Stimulated activated CD8-positive, alpha-beta memory T cell treated with anti-CD3 and anti-CD28 coated beads, Interleukin-4, amount 100 ng/mL, for 48 hours (primary cell): ENCODE measurements around the gene PSMD2.
A peak's percentile ranks its signal among the peaks of the same experiment; 100 is the strongest.
"Not testable (repeated sequence)": the region's sequence is repeated elsewhere in the genome, so short reads cannot be mapped to it uniquely, and the experiment has no call there.

Experiments used
- DNase-seq: peaks from one replicate; pipeline ENCODE4 v3.0.0-alpha.2; 2020

PSMD2 gene

DNA sequence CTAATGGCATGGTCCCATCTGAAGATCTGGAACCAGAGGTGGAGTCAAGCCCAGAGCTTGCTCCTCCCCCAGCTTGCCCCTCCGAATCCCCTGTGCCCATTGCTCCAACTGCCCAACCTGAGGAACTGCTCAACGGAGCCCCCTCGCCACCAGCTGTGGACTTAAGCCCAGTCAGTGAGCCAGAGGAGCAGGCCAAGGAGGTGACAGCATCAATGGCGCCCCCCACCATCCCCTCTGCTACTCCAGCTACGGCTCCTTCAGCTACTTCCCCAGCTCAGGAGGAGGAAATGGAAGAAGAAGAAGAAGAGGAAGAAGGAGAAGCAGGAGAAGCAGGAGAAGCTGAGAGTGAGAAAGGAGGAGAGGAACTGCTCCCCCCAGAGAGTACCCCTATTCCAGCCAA is 22.6 kb downstream of the PSMD2 start:
- DNase-seq, result no peak

DNA sequence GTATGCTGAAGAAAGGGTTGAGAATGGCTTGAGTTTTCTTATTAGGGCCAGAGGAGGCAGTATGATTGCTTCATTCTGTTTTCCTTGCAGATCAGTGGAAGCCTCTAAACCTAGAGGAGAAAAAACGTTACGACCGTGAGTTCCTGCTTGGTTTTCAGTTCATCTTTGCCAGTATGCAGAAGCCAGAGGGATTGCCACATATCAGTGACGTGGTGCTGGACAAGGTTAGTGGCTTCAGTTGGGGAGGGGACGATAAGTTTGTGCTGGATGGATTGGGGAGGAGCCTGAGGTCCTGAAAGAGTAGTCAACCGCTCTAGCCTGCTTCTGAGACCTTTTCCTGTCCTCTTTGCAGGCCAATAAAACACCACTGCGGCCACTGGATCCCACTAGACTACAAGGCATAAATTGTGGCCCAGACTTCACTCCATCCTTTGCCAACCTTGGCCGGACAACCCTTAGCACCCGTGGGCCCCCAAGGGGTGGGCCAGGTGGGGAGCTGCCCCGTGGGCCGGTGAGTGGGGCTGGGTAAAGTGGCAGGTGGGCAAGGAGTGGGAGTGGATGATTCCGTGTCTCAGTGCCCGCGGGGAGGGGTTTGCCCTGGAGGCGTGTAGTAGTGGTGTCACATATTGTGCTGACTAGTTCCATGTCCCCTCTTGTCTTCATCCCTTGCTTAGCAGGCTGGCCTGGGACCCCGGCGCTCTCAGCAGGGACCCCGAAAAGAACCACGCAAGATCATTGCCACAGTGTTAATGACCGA is 23.9 kb downstream of the PSMD2 start:
- no peak for DNase-seq

DNA sequence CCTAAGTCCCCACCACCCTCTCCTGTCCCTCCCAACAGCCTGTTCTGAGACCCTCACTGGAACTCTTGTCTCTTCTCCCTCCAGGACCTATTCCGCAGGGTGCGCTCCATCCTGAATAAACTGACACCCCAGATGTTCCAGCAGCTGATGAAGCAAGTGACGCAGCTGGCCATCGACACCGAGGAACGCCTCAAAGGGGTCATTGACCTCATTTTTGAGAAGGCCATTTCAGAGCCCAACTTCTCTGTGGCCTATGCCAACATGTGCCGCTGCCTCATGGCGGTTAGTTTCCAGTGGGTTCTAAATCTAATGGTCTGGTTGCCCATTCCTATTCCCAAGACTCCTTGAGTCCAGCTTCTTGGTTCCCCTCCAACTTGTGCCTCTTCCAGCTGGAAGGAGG is 24.7 kb downstream of the PSMD2 start:
- DNase-seq, result no peak

DNA sequence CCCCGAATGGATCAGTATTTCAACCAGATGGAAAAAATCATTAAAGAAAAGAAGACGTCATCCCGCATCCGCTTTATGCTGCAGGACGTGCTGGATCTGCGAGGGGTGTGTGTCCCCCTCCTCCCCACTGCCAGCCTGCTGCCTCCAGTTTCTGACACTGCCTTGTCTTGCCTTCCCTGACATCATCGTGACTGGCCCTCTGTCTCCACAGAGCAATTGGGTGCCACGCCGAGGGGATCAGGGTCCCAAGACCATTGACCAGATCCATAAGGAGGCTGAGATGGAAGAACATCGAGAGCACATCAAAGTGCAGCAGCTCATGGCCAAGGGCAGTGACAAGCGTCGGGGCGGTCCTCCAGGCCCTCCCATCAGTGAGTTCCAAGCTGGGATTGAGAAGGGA is 26.2 kb downstream of the PSMD2 start:
- DNase-seq, result no peak

DNA sequence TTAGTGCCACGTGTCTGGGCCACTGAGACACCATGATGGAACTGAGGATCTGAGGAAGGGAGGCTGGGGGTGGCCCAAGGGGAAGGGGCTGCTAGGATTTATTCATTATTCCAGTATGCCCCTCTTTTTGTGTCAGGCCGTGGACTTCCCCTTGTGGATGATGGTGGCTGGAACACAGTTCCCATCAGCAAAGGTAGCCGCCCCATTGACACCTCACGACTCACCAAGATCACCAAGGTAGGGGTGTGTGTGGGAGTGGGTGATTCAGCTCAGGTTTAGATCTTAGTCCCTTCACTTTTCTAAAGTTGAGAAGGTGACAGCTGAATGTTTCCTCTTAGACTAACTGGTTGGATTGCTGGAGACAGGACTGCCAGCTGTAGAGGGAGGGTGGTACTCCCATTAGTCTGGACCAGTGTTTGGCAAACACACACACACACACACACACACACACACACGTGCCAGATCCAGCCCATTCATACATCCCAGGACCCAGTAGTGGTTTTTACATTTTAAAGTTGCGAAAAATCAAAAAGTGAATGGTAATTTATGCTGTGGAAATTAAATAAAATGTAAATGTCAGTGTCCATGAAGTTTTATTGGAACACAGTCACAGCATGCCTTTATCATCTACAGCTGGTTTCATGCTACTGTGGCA is 26.8 kb downstream of the PSMD2 start:
- DNase-seq, result peak; percentile 65

DNA sequence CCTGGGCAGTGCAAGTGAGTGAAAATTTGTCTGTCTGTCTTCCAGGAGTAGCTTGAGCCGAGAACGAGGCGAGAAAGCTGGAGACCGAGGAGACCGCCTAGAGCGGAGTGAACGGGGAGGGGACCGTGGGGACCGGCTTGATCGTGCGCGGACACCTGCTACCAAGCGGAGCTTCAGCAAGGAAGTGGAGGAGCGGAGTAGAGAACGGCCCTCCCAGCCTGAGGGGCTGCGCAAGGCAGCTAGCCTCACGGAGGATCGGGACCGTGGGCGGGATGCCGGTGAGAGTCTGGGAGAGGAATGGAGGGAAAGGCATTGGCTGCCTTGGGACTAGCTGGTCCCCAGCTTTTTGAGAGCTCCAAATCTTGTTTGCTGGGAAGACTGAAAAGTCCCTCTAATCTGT is 28.1 kb downstream of the PSMD2 start:
- no peak for DNase-seq

DNA sequence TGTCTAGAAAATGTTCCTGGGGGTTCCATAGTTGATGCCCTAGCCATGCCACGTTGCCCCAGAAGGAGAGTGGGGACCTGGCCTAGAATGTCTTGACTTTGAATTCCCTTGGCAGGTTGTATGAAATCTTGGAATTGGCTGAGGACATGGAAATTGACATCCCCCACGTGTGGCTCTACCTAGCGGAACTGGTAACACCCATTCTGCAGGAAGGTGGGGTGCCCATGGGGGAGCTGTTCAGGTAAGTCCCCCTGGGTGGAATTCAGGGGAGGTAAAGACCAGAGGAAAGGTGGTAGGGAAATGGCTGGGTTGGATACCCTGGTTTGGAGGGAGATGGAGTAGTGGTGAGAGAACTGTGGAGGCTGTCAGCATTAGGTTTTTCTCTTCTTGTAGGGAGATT is 29.5 kb downstream of the PSMD2 start:
- no peak for DNase-seq

DNA sequence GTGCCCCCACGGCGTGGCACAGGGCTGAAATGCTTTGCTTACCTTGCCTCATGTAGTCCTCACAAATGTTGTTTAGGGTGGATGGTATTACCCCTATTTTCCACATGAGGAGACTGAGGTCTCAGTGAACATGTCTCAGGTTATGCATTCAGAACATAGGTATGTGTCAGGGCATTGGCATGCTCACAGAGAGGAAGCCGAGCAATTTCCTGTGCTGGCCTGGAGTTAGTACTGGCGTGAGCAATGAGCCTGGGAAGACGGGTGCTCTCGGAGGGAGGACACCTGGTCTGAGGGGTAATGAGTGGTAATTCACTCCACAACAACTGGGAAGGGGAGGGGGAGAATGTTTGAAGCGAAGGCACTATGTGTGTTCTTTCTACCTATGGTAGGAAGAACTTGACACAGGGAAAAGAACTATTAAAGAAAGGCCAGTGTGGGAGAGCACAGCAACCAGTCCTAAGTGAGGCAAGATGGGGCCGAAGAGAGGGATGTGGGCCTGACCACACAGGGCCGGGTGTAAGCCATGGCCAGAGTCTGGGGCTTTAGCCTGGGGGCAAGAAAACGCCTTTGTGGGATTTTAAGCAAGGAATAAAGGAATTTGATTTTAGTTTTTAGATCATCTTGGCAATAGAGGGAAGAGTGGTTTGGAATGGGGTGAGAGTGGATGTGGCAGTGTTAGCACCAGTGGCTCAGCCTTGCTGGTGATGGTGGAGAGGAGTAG is 33.5 kb downstream of the PSMD2 start:
- DNase-seq, result no peak

DNA sequence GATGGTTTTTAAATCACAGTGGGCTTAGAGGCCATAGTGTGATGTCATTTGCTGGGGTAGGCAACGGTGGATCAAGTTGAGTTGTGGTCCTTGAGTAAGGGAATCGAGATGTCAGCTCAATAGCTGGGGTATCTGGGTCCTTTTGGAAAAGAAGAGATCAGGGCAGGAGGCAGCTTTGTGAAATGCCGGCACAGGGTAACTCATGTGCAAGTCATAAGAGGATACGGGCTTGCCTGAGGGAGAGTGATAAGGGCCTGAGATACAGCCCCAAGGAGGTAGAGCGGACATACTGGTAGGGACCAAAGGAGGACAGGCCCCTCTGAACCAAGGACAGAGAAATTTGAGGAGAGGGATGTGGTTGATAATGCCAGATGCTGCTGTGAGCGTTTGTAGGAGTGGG is 34.1 kb downstream of the PSMD2 start:
- DNase-seq, result no peak

DNA sequence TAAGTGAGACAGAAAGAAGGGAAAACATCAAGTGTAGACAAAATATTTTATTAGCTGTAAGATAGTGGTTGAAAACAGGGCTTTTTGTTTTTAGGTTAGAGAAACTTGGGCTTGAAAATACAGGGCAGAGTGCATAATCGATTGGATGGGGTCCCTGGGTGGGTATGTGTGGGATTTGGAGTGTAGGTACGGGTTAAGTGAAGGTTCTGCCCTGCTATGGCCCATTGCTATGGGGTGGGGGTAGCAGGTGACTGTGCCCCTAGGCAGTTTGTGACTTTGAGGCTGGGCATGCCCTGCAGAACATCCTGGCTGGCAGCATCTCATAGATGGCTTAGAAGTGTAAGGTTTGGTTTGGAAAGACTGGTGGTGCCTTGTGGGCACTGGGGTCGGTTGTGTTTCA is 34.7 kb downstream of the PSMD2 start:
- DNase-seq, result no peak

DNA sequence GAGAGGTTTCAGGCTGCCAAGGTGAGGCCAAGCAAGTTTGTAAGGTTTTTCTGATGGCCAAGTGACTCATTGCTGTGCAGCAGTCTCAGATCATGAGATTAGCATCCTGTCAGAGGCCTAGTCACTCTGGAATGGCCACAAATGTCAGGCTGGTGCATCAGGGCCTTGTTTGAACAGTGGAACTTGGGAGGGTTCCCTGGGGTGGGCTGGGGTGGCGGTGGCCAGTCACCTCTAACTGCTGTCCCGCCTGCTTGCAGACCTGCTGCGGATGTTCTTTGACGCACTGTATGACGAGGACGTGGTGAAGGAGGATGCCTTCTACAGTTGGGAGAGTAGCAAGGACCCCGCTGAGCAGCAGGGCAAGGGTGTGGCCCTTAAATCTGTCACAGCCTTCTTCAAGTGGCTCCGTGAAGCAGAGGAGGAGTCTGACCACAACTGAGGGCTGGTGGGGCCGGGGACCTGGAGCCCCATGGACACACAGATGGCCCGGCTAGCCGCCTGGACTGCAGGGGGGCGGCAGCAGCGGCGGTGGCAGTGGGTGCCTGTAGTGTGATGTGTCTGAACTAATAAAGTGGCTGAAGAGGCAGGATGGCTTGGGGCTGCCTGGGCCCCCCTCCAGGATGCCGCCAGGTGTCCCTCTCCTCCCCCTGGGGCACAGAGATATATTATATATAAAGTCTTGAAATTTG is 35.6 kb downstream of the PSMD2 start:
- DNase-seq, result peak; percentile 64

DNA sequence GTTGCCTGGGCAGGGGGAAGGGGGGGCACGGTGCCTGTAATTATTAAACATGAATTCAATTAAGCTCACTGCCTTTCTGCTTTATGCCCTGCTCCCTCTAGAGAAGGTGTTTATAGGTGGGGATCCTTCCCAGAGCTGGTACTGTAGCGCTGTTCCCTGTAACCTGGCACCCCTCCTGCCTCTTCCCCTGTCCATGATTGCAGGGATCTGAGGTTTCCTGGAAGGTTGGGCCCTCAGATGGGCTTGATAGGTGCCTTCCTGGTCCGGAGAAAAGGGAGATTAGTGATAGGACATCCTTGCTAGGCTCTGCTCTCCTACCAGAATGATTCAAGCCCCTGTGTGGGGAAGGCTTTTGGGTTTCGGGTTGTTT is 36.2 kb downstream of the PSMD2 start:
- DNase-seq, result no peak

DNA sequence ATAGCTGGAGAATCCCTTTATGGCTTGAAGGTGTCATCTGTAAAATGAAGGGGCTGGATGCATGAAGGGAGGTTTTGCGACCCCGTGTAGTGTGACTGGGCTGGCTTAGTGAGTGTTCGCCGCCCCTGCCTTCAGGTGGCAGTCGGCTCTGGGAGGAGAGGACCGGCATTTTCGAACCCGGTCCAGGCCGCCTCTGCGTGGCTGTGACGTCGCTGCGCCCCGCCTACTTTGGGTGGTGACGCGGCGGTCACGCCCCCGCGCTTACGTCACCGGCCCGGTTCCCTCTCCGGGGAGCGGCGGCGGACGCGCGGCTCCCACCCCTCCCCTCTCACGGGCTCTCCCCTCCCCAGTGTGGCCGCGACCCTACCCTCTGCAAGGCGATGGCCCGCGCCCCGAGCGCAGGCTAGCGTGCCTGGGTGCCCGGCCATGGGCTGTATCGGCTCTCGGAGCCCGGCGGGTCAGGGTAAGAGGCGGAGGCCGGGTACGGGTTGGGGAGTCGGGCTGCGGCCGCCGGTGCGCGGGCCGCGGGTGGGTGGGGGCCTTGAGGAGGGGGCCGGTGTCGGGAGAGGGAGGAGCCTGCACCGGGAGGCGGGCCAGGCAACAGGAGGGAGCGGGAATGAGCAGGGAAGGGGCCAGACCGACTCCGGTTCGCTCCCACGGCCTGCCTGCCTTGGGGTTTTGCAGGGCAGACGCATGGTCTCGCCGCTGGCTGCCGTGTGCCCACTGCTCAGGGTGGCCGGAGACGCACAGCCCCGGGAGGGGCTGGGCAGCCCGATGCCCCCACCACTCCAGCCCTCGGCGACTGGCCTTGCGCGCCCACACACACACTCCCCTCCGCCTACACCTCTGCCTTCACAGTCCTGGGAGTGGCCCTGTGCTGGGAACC is 36.9 kb downstream of the PSMD2 start:
- DNase-seq, result peak; percentile 95

DNA sequence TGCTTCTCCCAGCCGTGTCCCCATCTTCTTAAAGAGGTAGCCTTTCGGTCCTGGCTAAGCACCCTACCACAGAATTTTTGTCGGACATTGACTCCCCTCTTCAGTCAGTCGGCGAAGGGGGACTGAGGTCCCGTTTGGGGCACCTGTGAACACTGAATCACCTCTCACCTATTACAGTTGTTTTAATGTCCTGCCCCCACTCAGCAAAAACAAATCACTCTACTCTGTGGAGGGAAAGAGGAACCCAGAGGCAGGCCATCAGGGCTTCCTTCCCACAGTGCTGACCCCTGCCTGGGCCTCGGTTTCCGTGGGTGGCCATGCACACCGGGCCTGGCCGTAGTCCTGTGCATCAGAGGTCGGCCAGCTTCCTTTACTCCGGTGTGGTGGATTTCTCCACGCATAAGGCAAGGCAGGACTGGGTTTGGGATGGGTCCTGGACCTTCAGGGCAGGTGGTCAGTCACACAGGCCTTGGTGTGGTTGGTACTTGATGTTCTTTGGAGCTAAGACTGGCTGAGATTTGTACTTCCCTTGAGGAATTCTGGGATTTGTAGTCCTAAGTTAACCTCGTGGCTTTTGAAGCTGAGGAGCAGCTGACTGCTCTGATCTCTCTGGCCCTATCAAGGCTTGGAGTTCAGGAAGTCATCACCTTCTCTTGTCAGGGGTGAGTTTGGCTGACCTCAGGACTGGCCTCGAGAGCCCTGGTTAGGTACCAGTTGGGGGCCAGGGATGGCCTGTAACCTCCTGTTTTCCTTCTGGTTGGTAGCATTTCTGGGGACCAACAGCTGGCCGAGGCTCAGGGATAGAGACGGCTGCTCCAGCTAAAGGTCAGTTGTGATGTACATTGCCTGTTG is 37.7 kb downstream of the PSMD2 start:
- no peak for DNase-seq

DNA sequence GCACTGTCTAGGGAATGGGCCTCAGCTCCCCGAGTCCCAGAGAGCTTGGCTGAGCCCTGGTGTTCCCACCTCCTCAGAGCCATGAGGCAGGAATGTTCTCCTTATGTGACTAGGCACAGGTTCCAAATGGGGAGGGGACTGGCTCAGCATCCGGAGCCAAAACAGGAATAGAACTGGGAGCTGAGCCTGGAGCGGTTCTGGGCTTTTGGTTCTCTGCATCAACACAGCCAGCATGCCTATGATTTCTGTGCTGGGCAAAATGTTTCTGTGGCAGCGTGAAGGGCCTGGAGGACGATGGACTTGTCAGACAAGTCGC is 38.3 kb downstream of the PSMD2 start, which contains the start of gene FAM131A:
Gene FAM131A (plus strand): TSS at position 202 of the 316 bp plus-strand sequence. CDS start 31 bp downstream, at position 233.
- no peak for DNase-seq

DNA sequence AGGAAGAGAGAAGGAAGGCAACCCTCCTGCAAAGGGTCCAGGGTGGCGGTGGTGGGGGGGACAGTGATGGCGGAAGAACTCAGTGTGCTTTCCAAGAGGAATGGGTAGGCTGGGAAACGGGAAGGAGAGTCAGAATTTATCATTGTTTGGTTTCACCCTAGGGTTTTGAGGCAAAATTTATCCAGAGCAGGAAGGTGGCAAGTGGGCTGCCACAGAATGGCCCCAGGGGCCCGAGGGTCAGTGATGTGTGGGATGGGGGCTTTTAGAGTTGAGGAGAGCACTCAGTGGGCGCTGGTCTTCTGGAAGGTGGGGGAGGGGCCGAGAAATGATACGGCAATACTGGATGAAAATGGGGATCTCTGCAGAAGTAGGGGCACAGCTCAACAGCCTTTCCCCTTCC is 38.9 kb downstream of the PSMD2 start:
- DNase-seq, result no peak

DNA sequence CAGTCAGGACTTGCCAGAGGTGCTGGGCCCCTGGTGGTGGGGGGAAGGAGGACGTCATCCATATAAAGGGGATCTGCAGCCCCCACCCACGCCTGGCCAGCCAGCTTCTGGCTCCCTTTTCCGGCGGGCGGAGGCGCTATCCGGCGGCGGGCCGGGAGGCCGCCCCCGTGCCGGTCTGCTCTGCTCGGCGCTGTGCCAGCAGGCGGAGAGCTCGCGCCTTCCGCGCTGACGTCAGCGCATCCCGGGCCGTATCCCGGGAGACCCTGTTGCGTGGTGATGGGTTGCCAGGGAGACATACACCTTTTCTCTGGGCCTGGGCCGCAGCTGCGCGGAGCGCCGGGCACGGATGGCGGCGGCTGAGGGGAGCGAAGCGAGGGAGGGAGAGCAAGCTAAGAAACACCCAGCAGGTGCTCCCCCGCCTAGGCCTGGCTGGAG is 39.5 kb downstream of the PSMD2 start:
- DNase-seq, result no peak

DNA sequence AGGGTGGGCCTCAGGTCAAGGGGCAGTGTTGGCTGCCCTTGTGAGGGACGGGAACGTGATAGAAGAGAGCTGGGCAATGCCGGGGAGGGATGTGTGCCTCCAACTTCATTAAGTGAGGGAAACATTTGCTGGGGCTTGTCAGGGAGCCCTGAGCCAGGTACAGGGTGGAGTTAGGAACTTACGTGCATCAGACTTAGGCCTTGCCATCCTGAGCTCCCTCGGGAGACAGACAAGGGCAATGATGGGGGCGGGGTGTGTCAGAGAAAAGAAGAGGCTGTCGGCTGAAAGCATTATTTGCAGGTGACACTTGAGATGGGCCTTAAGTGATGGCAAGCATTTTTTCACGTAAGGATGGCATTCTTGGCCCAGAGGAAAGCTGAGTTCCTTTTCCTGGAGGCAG is 40.0 kb downstream of the PSMD2 start:
- DNase-seq, result no peak

DNA sequence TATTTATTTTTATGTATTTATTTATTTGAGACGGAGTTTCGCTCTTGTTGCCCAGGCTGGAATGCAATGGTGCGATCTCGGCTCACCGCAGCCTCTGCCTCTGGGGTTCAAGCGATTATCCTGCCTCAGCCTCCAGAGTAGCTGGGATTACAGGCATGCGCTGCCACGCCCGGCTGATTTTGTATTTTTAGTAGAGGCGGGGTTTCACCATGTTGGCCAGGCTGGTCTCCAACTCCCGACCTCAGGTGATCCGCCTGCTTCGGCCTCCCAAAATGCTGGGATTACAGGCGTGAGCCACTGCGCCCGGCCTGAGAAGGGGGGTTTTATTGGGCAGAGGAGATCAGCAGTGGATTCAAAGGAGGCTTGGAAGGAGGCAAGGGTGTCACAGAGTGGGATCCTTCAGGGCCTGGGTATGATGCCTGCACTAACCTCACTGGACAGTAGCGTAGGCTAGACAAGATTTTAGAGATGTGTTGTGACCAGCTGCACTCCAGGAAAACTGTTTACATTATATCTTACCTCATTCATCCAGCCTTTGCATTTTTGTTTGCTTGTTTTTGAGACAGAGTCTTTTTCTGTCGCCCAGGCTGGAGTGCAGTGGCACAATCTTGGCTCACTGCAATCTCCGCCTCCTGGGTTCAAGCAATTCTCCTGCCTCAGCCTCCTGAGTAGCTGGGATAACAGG is 40.6 kb downstream of the PSMD2 start:
- DNase-seq, result not testable (repeated sequence)

DNA sequence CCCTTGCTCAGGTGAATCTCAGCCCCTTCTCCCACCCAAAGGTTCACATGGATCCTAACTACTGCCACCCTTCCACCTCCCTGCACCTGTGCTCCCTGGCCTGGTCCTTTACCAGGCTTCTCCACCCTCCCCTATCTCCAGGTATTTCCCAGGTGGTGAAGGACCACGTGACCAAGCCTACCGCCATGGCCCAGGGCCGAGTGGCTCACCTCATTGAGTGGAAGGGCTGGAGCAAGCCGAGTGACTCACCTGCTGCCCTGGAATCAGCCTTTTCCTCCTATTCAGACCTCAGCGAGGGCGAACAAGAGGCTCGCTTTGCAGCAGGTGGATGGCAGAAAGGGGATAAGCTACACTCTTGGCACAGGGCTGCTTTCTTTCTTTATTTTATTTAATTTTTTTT is 42.9 kb downstream of the PSMD2 start:
- DNase-seq, result no peak
